Skeletal muscle satellite cell (primary cell): ENCODE results near the gene PROK2.
A peak's percentile ranks its signal among the peaks of the same experiment; 100 is the strongest.

Experiments used
- H3K27me3 ChIP-seq: 2 replicates; pipeline ENCODE4 v1.7.0; 2013; ENCODE audit warnings: low read length; ENCODE audit not compliant: control insufficient read depth, insufficient read depth
- H3K36me3 ChIP-seq: 2 replicates; pipeline ENCODE4 v1.7.0; 2013; ENCODE audit warnings: mild to moderate bottlenecking, control low read depth, low read length; ENCODE audit not compliant: insufficient read depth
- H3K4me1 ChIP-seq: 2 replicates; pipeline ENCODE4 v1.7.0; 2013; ENCODE audit warnings: low read length; ENCODE audit not compliant: control insufficient read depth, insufficient read depth
- H3K4me2 ChIP-seq: 2 replicates; pipeline ENCODE4 v1.7.0; 2013; ENCODE audit warnings: mild to moderate bottlenecking, low read length
- H3K4me3 ChIP-seq: 2 replicates; pipeline ENCODE4 v1.7.0; 2013; ENCODE audit warnings: low read length
- H3K9ac ChIP-seq: 2 replicates; pipeline ENCODE4 v1.7.0; 2013; ENCODE audit warnings: mild to moderate bottlenecking, low read depth, low read length, moderate library complexity
- H3K9me3 ChIP-seq: replicated peaks from 2 replicates; pipeline ENCODE4 v1.7.0; 2013; ENCODE audit warnings: mild to moderate bottlenecking, control low read depth, low read length

Gene PROK2

DNA sequence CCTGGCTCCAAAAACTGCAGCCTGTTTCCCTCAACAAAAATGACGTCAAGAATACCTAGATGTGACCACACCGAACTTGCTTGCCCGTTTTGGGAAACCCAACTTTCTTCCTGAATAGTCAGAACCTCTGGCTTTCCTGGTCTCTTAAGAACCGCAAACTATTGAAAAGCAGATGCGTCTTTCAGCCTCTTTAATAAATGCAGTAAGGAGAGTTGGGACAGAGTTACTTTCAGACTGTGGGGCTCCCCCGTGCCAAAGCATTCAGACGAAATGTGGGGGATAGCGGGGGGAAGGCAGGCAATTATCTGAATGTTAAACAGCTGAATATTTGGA, 1.2 kb upstream of the PROK2 start:
- Histone ChIP-seq H3K9ac (no peak overlapping the region), H3K9me3 (no peaks in the 10 kb centered on the region), H3K4me1 (peaks cover 3% of the 10 kb centered on the region), H3K4me2 (no peak overlapping the region), H3K36me3 (no peaks in the 10 kb centered on the region), H3K27me3 (peaks cover 89% of the 10 kb centered on the region), H3K4me3 (no peak overlapping the region)

- no peaks in the 10 kb centered on the region for H3K9me3 ChIP-seq
- H3K4me1 ChIP-seq = peaks cover 3% of the 10 kb centered on the region
- peak overlapping the region; percentile 69 for H3K4me2 ChIP-seq
- H3K4me3 ChIP-seq = no peak overlapping the region
- H3K9ac ChIP-seq = no peak overlapping the region
- no peaks in the 10 kb centered on the region for H3K36me3 ChIP-seq
- peaks cover 93% of the 10 kb centered on the region for H3K27me3 ChIP-seq
These were observed 726 bp upstream of the PROK2 start for GRCh38 chr3:71785532-71786216.

DNA sequence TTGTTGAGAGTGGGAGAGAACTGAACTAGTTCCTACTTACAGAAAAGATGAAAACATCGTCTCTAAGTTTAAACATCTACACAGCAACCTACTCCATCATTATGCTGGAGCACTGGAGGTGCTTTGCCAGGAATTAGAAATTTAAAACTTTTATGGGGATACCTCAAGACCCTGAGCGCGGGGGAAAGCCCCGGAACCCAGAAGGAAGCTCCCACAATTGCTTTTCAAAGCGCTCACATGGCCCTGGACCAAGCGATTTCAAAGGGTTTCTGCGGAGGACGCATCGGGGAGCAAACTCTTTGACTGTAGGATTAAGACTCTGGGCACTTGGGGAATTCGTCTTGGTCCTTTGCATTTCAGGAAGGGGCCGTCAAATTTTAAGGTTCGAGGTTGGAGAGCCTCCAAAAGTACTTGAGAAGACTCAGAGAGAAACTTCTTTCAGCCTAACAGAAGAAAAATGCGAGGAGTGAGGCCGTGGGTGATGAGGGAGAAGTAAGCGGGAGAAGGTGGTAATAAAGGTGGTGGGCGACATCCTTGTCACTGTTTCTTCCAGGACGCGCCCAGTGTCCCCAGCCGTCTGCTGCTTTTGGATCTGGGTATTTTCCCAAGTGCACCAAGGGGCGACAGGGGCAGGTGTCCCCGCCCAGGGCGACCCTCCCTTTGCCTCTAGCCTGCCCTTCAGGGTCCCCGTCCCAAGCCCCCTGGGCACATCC, 591 bp downstream of the PROK2 start:
- Histone ChIP-seq H3K4me1 (peaks cover 3% of the 10 kb centered on the region), H3K27me3 (peaks cover 96% of the 10 kb centered on the region), H3K36me3 (no peaks in the 10 kb centered on the region), H3K4me2 (peak overlapping the region; percentile 69), H3K9me3 (no peaks in the 10 kb centered on the region), H3K4me3 (peak overlapping the region; percentile 49), H3K9ac (no peak overlapping the region)

DNA sequence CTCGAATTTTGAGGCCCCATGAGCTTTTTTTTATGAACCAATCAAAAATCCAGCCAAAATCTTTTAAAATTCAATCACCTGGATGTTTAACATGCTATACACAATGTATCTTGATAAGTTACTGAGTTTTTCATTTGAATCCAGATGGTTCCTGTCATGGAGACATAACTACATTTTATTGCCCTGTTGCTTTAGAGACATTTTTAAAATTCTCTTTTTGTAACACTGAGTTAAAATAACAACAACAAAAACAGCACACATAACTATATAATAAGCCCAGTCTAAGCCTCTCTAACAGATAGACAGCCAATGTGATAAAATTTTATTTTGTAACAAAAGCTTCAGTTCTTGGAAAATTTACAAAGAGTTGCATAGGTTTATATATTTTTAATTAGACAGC, 1.8 kb downstream of the PROK2 start:
- Histone ChIP-seq H3K9me3 (no peaks in the 10 kb centered on the region), H3K9ac (no peak overlapping the region), H3K4me3 (no peak overlapping the region), H3K4me2 (no peak overlapping the region), H3K36me3 (no peaks in the 10 kb centered on the region), H3K27me3 (peaks cover 98% of the 10 kb centered on the region), H3K4me1 (peaks cover 3% of the 10 kb centered on the region)

GRCh38 chr3:71780430-71780829, 4.5 kb downstream of the PROK2 start:
- Histone ChIP-seq H3K9ac (no peak overlapping the region), H3K4me2 (no peak overlapping the region), H3K36me3 (no peaks in the 10 kb centered on the region), H3K4me1 (peaks cover 3% of the 10 kb centered on the region), H3K4me3 (no peak overlapping the region), H3K9me3 (no peaks in the 10 kb centered on the region), H3K27me3 (peaks cover 82% of the 10 kb centered on the region)

DNA sequence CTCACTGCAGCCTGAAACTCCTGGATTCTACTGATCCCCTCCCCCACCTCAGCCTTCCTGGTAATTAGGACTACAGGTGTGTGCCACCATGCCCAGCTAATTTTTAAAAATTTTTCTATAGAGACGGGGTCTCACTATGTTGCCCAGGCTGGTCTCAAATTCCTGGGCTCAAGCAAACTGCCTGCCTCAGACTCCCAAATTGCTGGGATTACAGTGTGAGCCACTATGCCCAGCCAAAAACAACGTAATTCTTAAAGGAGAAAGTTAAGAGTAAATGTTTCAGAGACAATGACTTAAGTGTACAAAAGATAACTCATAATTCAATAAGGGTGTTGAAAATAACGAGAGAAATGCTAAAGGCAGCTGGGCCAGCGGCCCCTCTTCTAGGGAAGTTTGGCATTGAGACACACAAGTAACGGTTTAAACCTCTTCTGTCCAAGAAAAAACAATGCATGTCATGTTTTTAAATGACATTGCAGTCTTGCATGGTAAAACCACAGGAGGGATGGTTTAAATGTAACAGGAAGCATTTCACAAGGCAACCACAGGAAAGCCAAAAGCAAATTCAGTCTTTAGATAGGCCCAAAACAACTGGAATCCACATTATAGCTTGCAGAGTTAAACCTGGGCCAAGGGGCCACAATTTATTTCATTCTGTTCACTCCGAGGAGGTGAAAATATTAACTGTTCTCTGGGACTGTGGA, 5.1 kb downstream of the PROK2 start:
- H3K9ac ChIP-seq = no peak overlapping the region
- H3K36me3 ChIP-seq = no peaks in the 10 kb centered on the region
- H3K27me3 ChIP-seq = peaks cover 82% of the 10 kb centered on the region
- H3K4me3 ChIP-seq = no peak overlapping the region
- no peak overlapping the region for H3K4me2 ChIP-seq
- no peaks in the 10 kb centered on the region for H3K9me3 ChIP-seq
- H3K4me1 ChIP-seq = peaks cover 3% of the 10 kb centered on the region

DNA sequence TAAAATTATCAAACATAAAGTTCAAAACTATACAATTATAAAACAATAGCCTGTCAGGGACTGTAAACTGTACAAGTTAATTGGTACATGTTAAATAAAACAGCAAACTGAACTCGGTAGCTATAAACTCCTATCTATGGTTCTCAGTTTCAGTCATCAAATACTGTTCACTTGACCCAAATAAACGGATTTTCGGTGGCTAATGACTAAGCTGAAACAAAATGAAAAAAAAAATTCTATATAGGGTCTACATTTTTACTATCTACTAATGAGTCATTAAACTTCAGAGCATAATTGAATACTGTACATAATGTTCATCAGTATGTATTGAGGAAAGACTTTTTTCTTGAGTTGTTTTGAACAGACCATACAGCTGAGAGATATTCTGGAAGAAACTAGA, 6.6 kb downstream of the PROK2 start:
- no peak overlapping the region for H3K9ac ChIP-seq
- H3K4me1 ChIP-seq = no peaks in the 10 kb centered on the region
- no peak overlapping the region for H3K4me2 ChIP-seq
- H3K4me3 ChIP-seq = no peak overlapping the region
- H3K9me3 ChIP-seq = no peaks in the 10 kb centered on the region
- H3K27me3 ChIP-seq = peaks cover 80% of the 10 kb centered on the region
- no peaks in the 10 kb centered on the region for H3K36me3 ChIP-seq

- H3K4me2 ChIP-seq = no peak overlapping the region
- no peaks in the 10 kb centered on the region for H3K36me3 ChIP-seq
- H3K4me3 ChIP-seq = no peak overlapping the region
- no peaks in the 10 kb centered on the region for H3K9me3 ChIP-seq
- H3K4me1 ChIP-seq = no peaks in the 10 kb centered on the region
- H3K9ac ChIP-seq = no peak overlapping the region
- peaks cover 73% of the 10 kb centered on the region for H3K27me3 ChIP-seq
These were observed 8.4 kb downstream of the PROK2 start for GRCh38 chr3:71776538-71776937.

DNA sequence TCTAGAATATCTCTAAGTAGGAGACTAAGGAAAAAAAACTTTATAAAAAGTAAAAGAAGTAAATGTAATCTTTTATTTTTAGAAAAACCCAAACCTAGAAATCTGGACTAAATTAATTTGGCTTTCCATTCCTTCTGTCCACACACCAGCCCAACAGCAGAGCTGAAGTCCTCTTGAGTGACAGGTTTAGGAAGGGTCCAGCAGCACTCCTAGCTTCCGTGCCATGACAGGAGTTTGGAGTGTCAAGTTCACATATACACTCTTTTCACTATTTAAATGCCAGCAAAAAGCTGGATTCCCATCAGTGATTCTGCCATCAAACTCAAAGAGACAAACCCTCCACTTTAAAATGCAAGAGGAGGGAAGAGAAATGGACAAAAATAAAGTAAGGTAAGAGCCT, 13.1 kb downstream of the PROK2 start:
- H3K9ac ChIP-seq = no peak overlapping the region
- no peak overlapping the region for H3K4me2 ChIP-seq
- H3K4me1 ChIP-seq = no peaks in the 10 kb centered on the region
- H3K9me3 ChIP-seq = no peaks in the 10 kb centered on the region
- no peaks in the 10 kb centered on the region for H3K36me3 ChIP-seq
- H3K27me3 ChIP-seq = peaks cover 56% of the 10 kb centered on the region
- no peak overlapping the region for H3K4me3 ChIP-seq

GRCh38 chr3:71771126-71771525, 13.8 kb downstream of the PROK2 start:
- Histone ChIP-seq H3K9me3 (no peaks in the 10 kb centered on the region), H3K36me3 (no peaks in the 10 kb centered on the region), H3K4me1 (no peaks in the 10 kb centered on the region), H3K4me2 (no peak overlapping the region), H3K27me3 (peaks cover 59% of the 10 kb centered on the region), H3K4me3 (no peak overlapping the region), H3K9ac (no peak overlapping the region)

GRCh38 chr3:71763426-71763825, 21.5 kb downstream of the PROK2 start:
- no peaks in the 10 kb centered on the region for H3K36me3 ChIP-seq
- H3K4me3 ChIP-seq = no peak overlapping the region
- H3K9ac ChIP-seq = no peak overlapping the region
- no peaks in the 10 kb centered on the region for H3K4me1 ChIP-seq
- peaks cover 49% of the 10 kb centered on the region for H3K27me3 ChIP-seq
- no peaks in the 10 kb centered on the region for H3K9me3 ChIP-seq
- no peak overlapping the region for H3K4me2 ChIP-seq
